Smooth muscle cell (in vitro differentiated cells): Measurements from ENCODE around the gene RGS19. TPM values are rescaled to one million over a fixed set of nuclear protein-coding genes. Genes with fewer than 3 reads are reported as not detected.
A peak's percentile ranks its signal among the peaks of the same experiment; 100 is the strongest.

Source experiments
- DNase-seq: peaks from one replicate; lab custom pipeline; 2025; ENCODE audit not compliant: unreplicated experiment; lab: John Stamatoyannopoulos, UW
- H2AFZ ChIP-seq: fragments of 200-600 bp; sonication (generic); 2 replicates; pipeline ENCODE4 v1.6.0; 2016; ENCODE audit warnings: antibody characterized with exemption, low read depth, mild to moderate bottlenecking
- H3F3A ChIP-seq: fragments of 200-600 bp; sonication (generic); 2 replicates; pipeline ENCODE4 v1.6.0; 2017; ENCODE audit warnings: antibody characterized with exemption, low read depth
- H3K27ac ChIP-seq: fragments of 200-600 bp; sonication (generic); 2 replicates; pipeline ENCODE4 v1.5.1; 2016; ENCODE audit warnings: low read depth, mild to moderate bottlenecking
- H3K27me3 ChIP-seq: fragments of 200-600 bp; sonication (generic); 2 replicates; pipeline ENCODE4 v1.6.1; 2016; ENCODE audit warnings: low read depth, mild to moderate bottlenecking
- H3K36me3 ChIP-seq: fragments of 200-600 bp; sonication (generic); 2 replicates; pipeline ENCODE4 v1.5.1; 2016; ENCODE audit warnings: low read depth
- H3K4me1 ChIP-seq: fragments of 200-600 bp; sonication (generic); 2 replicates; pipeline ENCODE4 v1.5.1; 2016; ENCODE audit warnings: low read depth
- H3K4me2 ChIP-seq: fragments of 200-600 bp; sonication (generic); 2 replicates; pipeline ENCODE4 v1.6.0; 2016; ENCODE audit warnings: mild to moderate bottlenecking
- H3K4me3 ChIP-seq: fragments of 200-600 bp; sonication (generic); 2 replicates; pipeline ENCODE4 v1.5.1; 2016; ENCODE audit warnings: mild to moderate bottlenecking
- H3K79me2 ChIP-seq: fragments of 200-600 bp; sonication (generic); 2 replicates; pipeline ENCODE4 v1.6.0; 2016; ENCODE audit warnings: low read depth, mild to moderate bottlenecking
- H3K9ac ChIP-seq: fragments of 200-600 bp; sonication (generic); 2 replicates; pipeline ENCODE4 v1.6.0; 2016; ENCODE audit warnings: low read depth
- H3K9me3 ChIP-seq: fragments of 200-600 bp; sonication (generic); replicated peaks from 2 replicates; pipeline ENCODE4 v1.5.1; 2016; ENCODE audit warnings: low read depth
- H4K20me1 ChIP-seq: fragments of 200-600 bp; sonication (generic); 2 replicates; pipeline ENCODE4 v1.6.0; 2016; ENCODE audit warnings: low read depth
- CTCF ChIP-seq: fragments of 200-600 bp; sonication (generic); IDR thresholded peaks from 2 replicates; pipeline ENCODE4 v1.5.1; 2017; ENCODE audit warnings: borderline replicate concordance, mild to moderate bottlenecking, antibody characterized with exemption; ENCODE audit not compliant: insufficient read depth, poor library complexity, severe bottlenecking
- WGBS: methylation state at CpG from one replicate; pipeline ENCODE4 v1.1.7; 2016; ENCODE audit warnings: low lambda C conversion rate; 5-methylcytosine and 5-hydroxymethylcytosine counted together
- polyA plus RNA-seq: library from polyadenylated mRNA; unstranded; fragments of >200 nt; fragmentation: Nextera tagmentation; extraction: Ambion mirVana; gene quantifications from 2 replicates; pipeline ENCODE4 v1.2.1, GENCODE V29; 2016
- total RNA-seq: library from RNA; depleted of rRNA; stranded (reverse); fragments of >200 nt; gene quantifications from 2 replicates; pipeline ENCODE4 v1.2.3, GENCODE V29; 2014

RGS19 gene
- total and polyA plus RNA-seq, 2 experiments from 2014 or later: 17.4 to 24.6 TPM

GRCh38 chr20:64044484-64045247 is 34.7 kb downstream of the RGS19 start:
- no peaks in the 10 kb centered on the region for H3K9me3 ChIP-seq
- H3K36me3 ChIP-seq: no peaks in the 10 kb centered on the region
- H4K20me1 ChIP-seq: peaks cover 6% of the 10 kb centered on the region
- H3K27ac ChIP-seq: no peak overlapping the region
- peaks cover 6% of the 10 kb centered on the region for H3F3A ChIP-seq
- H3K9ac ChIP-seq: no peak overlapping the region
- no peak for DNase-seq
- no peak overlapping the region for H3K4me3 ChIP-seq
- no peak for TF ChIP-seq CTCF
- peak overlapping the region; percentile 15 for H3K4me2 ChIP-seq
- no peak overlapping the region for H2AFZ ChIP-seq
- WGBS: 75% methylated on average over 14 of the region's 14 CpGs
- peaks cover 30% of the 10 kb centered on the region for H3K27me3 ChIP-seq
- H3K79me2 ChIP-seq: no peaks in the 10 kb centered on the region
- peaks cover 12% of the 10 kb centered on the region for H3K4me1 ChIP-seq

DNA sequence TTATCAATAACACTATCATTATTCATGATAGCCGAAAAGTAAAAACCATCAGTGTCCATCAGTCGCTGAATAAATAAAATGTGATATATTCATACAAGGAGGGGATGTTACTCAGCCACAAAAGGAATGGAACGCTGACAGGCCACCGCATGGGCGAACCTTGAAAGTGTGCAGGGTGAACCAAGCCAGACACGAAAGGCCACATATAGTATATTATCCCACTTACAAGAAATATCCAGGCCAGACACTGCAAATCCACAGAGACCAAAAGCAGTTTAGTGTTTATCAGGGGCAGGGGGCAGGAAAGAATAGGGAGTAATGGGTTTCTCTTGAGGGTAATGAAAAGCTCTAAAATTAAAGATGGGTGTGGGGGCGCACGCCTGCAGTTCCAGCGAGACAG is 35.5 kb downstream of the RGS19 start:
- H3K4me3 ChIP-seq: no peak overlapping the region
- H3K9ac ChIP-seq: no peak overlapping the region
- H3K79me2 ChIP-seq: no peaks in the 10 kb centered on the region
- 94% methylated on average over 9 of the region's 9 CpGs for WGBS
- H3K4me1 ChIP-seq: peaks cover 10% of the 10 kb centered on the region
- no peak overlapping the region for H3K27ac ChIP-seq
- DNase-seq: no peak
- no peaks in the 10 kb centered on the region for H3K9me3 ChIP-seq
- H3K27me3 ChIP-seq: peaks cover 33% of the 10 kb centered on the region
- no peak for TF ChIP-seq CTCF
- H2AFZ ChIP-seq: no peak overlapping the region
- no peaks in the 10 kb centered on the region for H3K36me3 ChIP-seq
- H3F3A ChIP-seq: peaks cover 6% of the 10 kb centered on the region
- H3K4me2 ChIP-seq: no peak overlapping the region
- peaks cover 6% of the 10 kb centered on the region for H4K20me1 ChIP-seq

- no peak for DNase-seq
- WGBS: 10% methylated on average over 47 of the region's 55 CpGs
- peaks cover 6% of the 10 kb centered on the region for H3F3A ChIP-seq
- H3K27ac ChIP-seq: no peak overlapping the region
- H3K9me3 ChIP-seq: no peaks in the 10 kb centered on the region
- peaks cover 43% of the 10 kb centered on the region for H3K27me3 ChIP-seq
- no peaks in the 10 kb centered on the region for H4K20me1 ChIP-seq
- H3K4me1 ChIP-seq: peaks cover 10% of the 10 kb centered on the region
- no peak overlapping the region for H3K9ac ChIP-seq
- no peak overlapping the region for H2AFZ ChIP-seq
- H3K36me3 ChIP-seq: no peaks in the 10 kb centered on the region
- peak overlapping the region; percentile 97 for H3K4me2 ChIP-seq
- H3K79me2 ChIP-seq: no peaks in the 10 kb centered on the region
- peak overlapping the region; percentile 57 for H3K4me3 ChIP-seq
- no peak for TF ChIP-seq CTCF
These were observed 37.1 kb downstream of the RGS19 start for GRCh38 chr20:64042054-64042781.
